ENCODE measurements around the gene GSTA4.

DNA sequence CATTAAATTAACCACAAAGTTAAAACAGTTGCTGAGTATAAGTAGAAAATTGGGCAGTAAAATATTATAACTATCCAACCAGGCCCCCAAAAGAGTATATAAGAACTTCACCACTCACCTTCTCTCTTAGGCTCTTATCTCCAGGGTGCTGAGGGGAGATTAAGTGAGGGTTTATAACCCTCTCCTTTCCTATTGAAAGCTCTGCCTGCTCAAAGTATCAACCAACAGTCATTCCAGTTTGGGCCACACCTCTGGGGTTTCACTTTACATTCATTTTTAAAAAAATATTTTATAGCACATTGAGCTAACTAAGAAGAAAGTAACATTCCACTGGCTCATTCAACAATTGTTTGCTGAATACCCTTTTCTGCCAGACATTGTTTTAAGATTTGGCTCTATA is 22.1 kb downstream of the GSTA4 start:
- TF ChIP-seq, protein P1, sequence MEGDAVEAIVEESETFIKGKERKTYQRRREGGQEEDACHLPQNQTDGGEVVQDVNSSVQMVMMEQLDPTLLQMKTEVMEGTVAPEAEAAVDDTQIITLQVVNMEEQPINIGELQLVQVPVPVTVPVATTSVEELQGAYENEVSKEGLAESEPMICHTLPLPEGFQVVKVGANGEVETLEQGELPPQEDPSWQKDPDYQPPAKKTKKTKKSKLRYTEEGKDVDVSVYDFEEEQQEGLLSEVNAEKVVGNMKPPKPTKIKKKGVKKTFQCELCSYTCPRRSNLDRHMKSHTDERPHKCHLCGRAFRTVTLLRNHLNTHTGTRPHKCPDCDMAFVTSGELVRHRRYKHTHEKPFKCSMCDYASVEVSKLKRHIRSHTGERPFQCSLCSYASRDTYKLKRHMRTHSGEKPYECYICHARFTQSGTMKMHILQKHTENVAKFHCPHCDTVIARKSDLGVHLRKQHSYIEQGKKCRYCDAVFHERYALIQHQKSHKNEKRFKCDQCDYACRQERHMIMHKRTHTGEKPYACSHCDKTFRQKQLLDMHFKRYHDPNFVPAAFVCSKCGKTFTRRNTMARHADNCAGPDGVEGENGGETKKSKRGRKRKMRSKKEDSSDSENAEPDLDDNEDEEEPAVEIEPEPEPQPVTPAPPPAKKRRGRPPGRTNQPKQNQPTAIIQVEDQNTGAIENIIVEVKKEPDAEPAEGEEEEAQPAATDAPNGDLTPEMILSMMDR (IDR thresholded peaks at IDR 0.05): no peak
- TF ChIP-seq, protein P2, sequence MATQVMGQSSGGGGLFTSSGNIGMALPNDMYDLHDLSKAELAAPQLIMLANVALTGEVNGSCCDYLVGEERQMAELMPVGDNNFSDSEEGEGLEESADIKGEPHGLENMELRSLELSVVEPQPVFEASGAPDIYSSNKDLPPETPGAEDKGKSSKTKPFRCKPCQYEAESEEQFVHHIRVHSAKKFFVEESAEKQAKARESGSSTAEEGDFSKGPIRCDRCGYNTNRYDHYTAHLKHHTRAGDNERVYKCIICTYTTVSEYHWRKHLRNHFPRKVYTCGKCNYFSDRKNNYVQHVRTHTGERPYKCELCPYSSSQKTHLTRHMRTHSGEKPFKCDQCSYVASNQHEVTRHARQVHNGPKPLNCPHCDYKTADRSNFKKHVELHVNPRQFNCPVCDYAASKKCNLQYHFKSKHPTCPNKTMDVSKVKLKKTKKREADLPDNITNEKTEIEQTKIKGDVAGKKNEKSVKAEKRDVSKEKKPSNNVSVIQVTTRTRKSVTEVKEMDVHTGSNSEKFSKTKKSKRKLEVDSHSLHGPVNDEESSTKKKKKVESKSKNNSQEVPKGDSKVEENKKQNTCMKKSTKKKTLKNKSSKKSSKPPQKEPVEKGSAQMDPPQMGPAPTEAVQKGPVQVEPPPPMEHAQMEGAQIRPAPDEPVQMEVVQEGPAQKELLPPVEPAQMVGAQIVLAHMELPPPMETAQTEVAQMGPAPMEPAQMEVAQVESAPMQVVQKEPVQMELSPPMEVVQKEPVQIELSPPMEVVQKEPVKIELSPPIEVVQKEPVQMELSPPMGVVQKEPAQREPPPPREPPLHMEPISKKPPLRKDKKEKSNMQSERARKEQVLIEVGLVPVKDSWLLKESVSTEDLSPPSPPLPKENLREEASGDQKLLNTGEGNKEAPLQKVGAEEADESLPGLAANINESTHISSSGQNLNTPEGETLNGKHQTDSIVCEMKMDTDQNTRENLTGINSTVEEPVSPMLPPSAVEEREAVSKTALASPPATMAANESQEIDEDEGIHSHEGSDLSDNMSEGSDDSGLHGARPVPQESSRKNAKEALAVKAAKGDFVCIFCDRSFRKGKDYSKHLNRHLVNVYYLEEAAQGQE (IDR thresholded peaks at IDR 0.05; ENCODE audit: insufficient read depth in 1 of 2, low read depth in 2 of 2, low read length in 1 of 2): no peak
- TF ChIP-seq POLR2AphosphoS5 (IDR thresholded peaks at IDR 0.05; ENCODE audit: low read depth, low read length) (no peak), SIN3A (IDR thresholded peaks at IDR 0.05; ENCODE audit: borderline replicate concordance, insufficient read depth, low read depth, low read length) (no peak)

Measured in Panc1 (cell line).